GM18909 (cell line): Measurements from ENCODE around the gene ARHGAP25.
A peak's percentile ranks its signal among the peaks of the same experiment; 100 is the strongest.

Experiments
- ATAC-seq: cut with Tn5 transposase; IDR thresholded peaks from one replicate; pipeline ENCODE4 v1.9.1; 2021; ENCODE audit warnings: mild to moderate bottlenecking; ENCODE audit not compliant: unreplicated experiment, poor library complexity

ARHGAP25 gene

DNA sequence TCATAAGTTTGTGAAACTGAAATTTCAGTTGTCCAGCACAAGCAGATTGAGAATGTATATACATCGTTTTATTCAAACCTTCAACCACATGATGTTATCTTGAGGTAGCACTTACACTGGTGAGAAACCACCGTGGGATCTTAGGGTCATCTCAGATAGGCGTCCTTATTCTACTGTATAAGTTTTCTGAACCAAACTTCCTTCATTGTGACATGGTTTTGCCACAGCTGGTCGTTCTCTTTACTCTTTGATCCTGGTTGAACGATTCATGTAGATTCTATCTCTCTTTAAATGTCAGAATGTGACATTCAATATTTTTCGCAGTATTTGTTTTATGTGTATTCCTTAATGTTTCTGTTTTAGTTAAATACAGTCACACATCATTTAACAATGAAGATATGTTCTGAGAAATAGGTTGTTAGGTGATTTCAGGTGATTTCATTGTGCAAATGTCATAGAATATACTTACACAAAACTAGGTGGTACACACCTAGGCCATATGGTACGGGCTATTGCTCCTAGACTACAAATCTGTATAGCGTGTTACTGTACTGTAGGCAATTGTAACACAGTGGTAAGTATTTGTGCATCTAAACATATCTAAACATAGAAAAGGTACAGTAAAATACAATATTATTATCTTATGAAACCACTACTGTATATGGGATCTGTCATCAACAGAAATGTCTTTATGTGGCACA, 17.9 kb upstream of the ARHGAP25 start:
- no peak for ATAC-seq

DNA sequence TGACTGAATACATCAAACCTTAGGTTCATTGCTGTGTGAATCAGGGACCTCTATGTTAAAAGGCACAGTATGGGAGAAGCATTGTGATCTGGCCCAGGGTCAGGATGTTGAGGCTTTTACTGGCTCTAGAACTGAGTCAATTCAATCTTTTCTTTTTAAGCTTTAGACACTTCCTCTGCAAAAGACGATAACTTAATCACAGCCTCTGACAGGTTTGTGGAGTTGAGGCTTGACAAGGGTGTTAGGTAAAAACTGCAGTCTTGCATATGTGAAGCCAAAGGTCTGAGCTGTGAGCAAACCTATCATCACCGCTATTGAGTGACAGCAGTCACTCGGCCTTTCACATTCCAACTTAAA, 17.3 kb upstream of the ARHGAP25 start:
- no peak for ATAC-seq

DNA sequence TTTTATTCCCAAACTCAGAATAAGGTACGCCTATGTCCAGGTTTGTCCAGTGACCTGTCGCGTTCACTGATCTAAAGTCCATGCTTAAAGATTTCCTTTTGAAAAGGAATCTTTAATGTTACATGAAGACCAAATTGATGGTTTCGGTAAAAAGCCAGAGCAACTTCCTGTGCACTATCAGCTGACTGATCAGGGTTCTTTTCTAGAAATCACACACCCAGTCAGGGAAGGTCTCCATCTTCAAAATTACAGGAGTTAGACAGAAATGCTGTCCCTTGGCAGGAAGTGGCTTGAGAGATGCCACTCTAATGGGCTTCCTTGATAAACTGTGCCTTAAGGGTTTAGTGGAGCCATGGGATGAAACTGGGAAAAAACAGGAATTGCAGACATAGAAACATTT, 14.7 kb upstream of the ARHGAP25 start:
- ATAC-seq, result no peak

DNA sequence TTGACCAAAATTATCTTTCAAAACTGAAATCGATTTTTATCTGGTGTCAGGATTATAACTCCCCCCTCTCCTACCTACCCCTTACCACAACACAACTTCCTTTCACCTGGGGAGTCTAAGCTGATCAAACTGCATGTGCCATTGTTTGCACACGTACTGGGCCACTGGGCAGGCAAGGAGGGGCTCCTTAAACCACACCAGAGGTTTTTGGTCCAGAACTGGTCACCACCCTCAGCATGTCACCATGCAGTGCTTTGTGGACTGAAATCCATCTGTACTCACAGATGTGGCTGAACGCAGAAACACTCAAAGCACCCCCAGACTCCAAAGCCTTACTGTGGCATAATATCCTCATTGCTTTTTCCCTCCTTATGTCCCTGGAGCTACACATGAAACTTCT, 13.9 kb upstream of the ARHGAP25 start:
- no peak for ATAC-seq

DNA sequence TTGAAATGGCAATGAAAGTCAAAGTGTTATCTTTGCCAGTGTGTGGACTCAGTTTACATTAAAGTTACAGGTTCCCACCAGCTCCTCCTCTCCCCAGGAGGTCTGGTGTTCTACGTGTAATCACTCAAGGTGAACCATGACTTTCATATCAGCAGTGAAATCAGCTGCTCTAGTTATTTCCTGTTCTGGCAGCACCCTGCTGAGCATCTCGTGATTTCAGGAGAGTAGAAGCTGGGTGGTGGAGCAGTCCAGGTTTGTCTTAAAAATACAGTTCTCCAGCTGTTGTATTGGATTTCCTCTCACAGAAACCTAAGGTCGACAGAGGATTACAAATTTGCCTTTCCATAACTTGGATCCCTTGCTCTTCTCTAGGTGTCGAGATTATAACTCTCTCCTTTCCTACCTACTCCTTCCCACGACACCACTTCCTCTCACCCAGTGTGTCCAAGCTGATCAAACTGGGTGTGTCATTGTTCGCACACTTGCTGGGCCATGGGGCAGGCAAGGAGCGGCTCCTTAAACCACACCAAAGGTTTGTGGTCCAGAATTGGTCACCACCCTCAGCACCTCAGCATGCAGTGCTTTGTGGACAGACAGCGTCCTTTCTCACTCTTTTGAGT, 13.0 kb upstream of the ARHGAP25 start:
- peak; percentile 69 for ATAC-seq

DNA sequence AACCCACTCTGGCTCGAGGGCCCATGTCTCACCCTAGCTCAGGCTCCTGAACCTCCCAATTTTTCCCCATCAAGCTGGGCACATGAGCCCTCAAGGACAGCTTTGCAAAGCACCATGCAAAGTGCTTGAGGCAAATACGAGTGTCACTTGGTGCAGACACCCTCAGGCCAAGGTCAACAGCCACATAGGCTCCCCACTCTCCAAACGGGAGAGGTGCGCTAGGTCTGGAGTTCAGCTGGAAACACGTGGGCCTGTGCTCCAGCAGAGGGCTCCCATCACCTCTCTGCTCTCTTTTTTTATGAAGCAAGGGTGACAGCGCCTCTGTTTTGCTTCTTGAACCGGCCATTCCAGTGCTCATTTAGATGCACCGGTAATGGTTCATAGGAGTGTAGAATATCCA, 11.9 kb upstream of the ARHGAP25 start:
- ATAC-seq, result no peak

DNA sequence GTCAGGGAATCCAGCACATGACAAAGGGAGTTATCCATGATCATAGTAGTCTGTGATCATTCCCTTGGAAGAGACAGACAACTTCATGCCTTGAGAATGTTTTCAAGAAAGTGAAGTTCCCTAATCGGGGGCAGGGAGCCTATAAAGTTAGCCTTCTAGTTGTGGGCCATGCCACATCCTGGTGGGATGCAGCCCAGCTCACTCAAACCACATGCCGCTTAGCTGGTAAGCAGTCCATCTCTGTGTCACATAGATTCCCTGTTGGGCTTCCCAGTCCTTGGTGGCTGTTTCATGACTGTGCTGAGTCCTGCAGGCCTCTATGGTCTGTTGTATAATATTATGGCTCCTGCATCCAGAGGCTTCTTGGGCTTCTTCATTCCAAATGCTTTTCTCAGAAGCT, 11.4 kb upstream of the ARHGAP25 start:
- ATAC-seq, result no peak

DNA sequence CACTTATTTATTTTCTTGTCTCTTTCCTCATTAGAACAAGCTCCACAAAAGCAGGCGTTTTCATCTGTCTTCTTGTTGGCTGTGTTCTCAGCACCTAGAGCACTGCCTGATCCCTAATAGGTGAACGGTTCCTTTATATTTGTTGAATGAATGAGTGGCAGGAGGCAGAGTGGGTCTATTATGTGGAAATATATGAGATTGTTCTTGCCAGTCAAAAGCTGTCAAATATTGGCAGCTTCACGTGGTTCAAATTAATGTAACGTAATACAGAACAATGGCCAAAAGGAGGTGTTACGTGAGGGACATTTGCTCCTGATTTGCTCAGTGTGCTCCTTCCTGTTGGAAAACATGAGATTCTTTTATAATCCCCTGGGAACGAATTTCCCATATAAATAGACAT, 8.5 kb upstream of the ARHGAP25 start:
- no peak for ATAC-seq

DNA sequence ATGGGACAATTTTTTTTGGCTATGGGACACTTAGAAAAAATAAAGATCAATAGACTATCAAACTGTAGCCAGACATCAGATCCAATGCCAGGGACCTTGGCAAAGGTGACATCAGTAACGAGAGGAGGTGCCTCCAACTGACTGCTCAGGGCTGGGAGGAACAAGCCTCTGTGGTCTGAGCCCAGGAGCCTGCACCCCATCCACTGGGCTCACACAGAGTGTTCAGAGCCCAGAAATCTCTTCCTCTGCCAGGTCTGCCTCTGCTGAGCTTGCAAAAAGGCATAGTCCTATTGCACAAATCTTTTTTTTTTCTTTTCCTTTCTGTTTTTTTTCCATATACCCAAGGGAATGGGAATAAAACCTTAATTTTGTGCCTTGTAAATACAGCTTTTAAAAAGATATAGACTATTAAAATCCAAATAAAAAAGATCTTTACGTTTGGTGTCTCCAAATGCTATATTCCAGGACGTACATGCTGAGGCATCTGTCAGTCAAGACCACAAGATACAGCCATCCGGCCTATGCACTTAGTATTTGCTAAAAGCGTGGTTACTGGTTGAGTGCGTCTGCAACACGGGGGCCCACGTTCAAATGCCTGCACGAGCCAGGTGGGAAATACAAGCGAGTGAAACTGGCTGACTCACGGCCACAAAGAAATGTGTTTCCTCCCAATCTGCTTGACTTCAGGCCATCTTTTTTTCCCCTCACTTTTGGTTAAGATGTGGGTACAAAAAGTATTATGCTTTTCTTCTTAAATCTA, 7.8 kb upstream of the ARHGAP25 start:
- peak; percentile 95 for ATAC-seq

DNA sequence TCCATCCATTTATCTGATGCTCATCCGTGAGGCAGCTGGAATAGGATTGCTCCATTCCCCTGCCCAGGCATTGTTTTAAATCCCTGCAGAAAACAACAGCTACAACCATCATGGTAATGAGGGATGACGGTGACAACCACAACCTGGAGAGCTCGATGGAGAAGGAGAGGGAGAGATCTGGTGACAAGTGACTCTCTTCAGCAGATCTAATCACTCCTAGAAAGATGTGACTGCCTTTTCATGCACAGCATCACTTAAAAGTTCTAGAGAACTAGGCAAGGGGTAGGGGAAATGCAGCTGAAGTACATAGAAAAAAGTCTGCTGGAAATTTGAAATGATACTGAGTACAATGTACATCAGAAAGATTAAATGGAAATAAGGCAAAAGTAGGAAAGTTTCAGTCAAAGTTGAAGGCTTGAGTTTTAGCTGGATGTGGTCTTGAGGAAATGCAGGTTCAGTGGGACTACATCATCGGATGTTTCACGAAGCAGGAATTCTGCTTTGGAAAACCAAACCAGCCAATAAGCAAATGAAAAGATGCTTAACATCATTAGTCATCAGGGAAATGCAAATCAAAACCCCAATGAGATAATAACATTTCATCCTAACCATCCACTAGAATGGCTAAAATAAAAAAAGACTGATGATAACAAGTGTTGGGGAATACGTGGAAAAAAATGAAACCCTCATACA, 6.8 kb upstream of the ARHGAP25 start:
- ATAC-seq, result no peak

DNA sequence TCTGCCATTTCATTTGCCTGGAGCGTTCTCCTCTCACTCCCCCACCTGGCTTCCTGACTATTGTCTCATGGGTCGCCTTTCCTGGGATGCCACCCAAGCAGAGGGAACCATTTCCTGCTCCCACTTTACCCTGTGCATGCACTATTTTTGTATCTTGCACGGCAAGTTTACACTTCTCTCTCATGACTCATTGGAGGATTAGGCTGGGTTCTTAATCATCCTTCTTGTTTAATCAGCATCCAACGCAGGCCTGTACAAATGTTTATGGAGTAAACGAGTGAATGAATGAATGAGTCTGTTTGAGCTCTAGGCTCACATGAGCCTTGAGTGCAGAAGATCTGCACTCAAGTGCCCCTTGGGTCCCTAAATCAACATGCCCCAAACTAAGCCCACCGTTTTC, 3.8 kb upstream of the ARHGAP25 start:
- ATAC-seq, result no peak

DNA sequence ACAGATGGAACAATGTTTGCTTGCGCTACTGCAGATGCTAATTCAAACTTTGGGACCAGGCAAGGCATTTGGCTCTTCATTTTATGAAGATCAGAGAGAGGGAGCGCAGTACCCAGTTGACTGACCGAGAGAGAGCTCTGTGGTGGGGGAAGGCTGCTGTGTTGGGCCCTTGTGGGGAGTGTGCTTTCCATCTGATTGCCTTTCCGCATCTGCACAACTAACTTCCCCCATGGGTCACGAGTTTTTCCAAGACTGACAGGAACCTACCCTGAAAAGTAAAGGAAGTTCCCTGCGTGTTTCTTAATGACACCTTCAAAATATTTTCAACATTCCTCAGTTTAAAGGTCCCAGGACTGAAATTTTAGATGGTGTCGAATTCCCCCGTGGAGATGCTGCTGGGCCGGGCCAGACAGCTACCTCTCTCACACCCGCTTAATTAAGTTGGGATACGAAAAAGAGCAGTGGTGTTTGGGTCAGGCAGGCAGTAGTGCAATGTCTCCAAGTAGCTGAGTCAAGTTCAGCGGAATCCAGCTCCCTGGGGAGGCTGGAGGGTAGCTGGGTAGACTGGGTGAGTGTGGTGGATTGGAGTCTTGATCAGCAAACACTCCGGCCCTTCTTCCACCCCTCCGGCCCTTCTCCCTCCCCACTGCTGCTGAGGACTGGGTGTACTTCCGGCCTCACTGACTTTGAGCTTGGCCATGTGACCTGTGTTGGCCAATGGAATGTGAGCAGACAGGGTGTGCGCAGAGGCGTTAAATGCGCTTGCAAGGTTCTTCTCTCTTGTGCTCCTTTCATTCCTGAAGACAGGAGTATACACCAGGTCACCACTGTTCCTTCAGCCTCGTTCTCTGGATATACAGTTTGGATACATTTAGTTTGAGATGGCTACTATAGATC, 2.3 kb upstream of the ARHGAP25 start:
- ATAC-seq, result no peak

DNA sequence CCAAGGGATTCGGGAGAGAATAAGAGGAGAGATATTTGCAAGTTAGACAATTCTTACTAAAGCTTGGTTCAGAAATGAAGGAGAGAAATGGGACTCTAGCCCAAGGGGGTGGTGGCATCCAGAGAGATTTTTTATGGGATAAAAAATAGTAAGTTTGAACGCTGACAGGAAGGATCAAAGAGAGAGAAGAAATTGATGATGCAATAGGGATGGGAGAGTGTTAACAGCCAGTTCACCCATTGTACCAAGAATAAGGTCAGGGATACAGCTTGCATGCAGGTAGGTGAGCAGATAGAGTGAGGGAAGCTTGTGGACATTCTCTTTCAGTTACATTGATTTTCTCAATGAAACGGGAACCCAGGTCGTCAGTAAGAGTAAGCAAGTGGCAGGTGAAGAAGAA, 1.2 kb upstream of the ARHGAP25 start:
- no peak for ATAC-seq

DNA sequence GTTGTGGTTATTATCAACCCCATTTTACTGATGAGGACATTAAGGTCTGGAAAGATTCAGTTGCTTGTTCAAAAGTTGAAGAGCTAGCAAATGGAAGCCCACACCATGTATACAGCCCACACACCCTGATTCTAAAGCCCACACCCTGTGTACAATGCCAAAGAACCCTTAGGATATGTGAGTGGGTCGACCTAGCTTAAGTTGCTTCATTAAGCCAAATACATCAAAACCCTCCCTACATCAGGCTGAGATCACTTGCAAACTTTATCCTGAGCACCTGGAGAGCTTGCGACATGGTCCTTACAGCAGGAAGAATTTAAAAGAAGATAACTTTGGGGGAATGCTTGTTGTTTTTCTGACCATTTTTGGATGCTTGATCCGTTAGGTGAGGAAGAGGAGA, 435 bp upstream of the ARHGAP25 start:
- no peak for ATAC-seq

DNA sequence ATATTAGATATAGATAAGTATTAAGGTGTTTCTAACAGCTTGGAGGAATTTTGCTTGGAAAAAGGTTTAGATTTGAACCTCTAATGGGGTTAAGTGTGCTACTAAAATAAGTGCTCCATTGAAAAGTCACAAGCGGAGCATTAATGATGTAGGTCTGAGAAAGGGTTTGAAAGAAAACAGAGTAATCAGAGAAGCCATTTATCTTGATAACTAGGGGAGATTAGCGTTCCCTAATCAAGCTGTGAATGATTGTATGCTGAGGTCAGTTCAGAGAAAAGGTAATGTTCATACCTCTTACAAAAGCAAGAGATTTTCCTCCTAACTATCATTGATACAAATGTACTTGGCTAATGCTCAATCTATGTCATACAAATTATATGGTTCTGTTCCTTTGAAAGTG, 1.5 kb downstream of the ARHGAP25 start:
- no peak for ATAC-seq

DNA sequence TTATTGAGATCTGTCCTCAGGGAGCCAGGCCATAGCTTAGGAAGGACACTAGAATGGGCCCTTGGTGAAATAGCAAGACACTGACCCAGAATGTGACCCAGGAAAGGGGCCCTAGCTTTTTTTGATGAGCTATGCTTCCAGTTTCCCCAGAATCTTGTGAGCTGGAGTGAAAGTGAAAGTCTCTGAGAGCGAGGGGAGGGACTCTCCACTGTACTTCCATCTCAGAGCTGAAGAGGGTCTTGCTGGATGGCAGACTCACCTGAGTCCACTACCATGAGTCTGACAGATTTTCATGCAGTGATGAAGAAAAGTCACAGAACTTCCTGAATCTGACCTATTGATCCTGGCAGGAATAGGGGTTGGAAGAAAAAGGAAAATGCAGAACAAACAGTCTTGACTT, 3.1 kb downstream of the ARHGAP25 start:
- ATAC-seq, result peak; percentile 38

DNA sequence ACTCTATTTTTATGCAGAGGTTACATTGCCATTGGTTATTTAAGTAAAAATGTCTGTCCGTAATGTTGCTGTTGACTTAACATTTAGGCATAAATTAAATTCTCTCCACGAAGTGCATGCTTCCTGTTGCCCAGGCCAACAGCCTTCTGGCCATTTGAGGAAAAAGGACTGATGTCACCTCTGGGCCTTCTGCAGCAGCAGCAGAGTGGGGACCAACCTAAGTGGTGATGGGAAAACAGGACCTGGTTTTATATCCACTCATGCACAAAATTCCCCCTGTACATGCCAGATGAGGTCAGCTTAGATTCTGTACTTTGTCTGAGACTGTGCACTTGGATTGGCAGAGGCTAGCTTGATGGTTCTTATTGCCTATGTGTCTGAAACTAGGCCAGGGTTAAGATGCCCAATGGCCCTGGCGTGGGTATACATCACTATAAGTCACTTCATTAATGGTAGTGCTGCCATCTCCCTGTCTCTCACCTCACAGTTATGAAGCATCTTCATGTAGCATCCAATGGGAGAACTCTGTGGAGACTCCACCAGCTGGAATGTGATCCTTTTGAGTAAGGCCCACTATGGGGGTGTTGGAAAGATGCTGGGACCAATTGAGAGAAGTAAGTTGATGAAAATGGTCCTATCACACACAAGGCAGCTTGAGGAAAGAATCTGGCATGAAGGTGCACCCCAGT, 4.4 kb downstream of the ARHGAP25 start:
- no peak for ATAC-seq

DNA sequence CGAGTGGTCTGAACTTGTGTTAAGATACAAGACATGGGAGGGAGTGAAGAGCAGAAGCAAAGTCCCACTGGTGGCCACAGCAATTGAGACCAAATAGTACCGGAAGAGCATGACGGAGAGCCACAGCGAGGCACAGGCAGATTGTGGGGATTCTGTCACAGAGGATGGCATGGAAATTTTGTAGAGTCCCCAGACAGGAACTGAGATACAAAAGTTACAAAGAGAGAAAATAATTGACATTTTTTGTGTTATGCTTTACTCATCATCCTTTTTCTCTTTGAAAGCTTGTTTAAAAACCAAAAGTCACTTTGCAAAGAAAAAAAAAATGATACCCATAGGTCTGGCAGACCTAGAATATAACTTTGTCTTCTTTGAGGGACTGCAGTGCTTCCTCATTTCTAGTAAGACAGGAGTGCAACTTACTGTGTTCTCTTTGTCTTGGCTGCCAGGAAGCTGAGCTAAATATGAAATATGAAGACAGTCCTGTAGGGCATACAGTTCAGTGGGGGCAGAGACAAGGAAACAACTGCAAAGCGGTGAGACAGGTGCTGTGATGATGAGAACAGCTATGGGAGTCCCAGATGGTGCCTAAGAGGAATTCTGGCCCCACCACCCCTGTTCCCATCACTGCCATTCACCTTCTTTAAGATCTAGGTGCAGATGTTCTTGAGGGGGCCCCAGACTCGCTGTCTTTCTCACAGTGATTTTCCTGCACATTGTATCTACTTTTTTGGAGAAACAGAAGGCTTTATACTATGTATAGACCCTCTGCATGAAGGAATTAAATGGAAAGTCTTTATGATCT, 5.2 kb downstream of the ARHGAP25 start:
- ATAC-seq, result no peak

DNA sequence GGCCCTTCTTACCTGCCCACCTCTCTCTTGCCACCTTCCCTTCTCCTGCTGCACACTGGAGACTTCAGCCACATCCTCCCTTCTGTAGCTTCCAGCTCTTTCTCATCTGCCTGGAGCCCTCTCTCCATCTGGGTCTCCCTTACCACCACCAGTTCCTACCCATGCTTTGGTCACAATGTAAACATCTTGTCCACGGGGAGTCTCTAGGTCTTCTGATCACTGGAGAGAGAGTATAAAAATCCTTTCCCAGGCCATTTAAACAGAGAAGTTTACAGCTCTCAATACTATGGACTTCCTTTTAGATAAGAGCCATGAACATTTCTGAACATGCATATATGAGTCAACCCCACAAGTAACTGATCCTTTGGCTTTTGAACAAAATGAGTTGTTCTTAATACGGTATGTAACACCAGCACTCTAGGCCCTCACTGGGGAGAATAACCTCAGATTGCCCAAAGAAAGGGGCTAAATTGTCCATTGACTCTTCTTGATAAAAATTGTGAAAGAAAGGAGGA, 5.8 kb downstream of the ARHGAP25 start:
- no peak for ATAC-seq
